GM12878 (cell line): ENCODE results near the gene RPS6KA2. TPM values are rescaled to one million over a fixed set of nuclear protein-coding genes. Genes with fewer than 3 reads are reported as not detected.

Source experiments
- ATAC-seq: fragments of 200-7000 bp; cut with Tn5 transposase; 3 replicates; pipeline ENCODE4 v1.9.1; 2020; ENCODE audit warnings: mild to moderate bottlenecking, moderate library complexity
- BruUV-seq: library from RNA; stranded (reverse); fragments of 400-500 nt; replicated peaks from 2 replicates; lab custom pipeline; 2021; lab: Mats Ljungman, UMichigan
- CTCF ChIA-PET: fragments of 300-600 bp; sonication (Branson Sonifier 250); formaldehyde crosslinking; extraction: SDS; loops from one replicate; lab custom pipeline; 2021; ENCODE audit warnings: inconsistent platforms; lab: Yijun Ruan, JAX
- POLR2A ChIA-PET: fragments of 350-600 bp; formaldehyde crosslinking; extraction: SDS; loops from one replicate; lab custom pipeline; 2021; ENCODE audit warnings: inconsistent platforms; lab: Charles Lee
- RAD21 ChIA-PET: fragments of 300-600 bp; sonication (Branson Sonifier 250); formaldehyde crosslinking; loops from one replicate; lab custom pipeline; 2023; ENCODE audit warnings: antibody characterized with exemption; ENCODE audit not compliant: unreplicated experiment; lab: Charles Lee
- SMC1A ChIA-PET: fragments of 300-600 bp; sonication (Branson Sonifier 250); formaldehyde crosslinking; loops from one replicate; lab custom pipeline; 2023; ENCODE audit not compliant: unreplicated experiment, uncharacterized antibody; lab: Charles Lee
- DNase-seq: peaks from one replicate; pipeline ENCODE4 v3.0.0-alpha.2; 2011; ENCODE audit warnings: low read depth, low spot score
- FAIRE-seq: peaks from 3 replicates; lab custom pipeline; 2011; peaks lifted over from hg19 to GRCh38; lab: Jason Lieb, UNC
- H2AFZ ChIP-seq: 2 replicates; pipeline ENCODE4 v1.6.0; 2011; ENCODE audit warnings: low read depth, low read length, control low read depth; ENCODE audit not compliant: control insufficient read depth
- H3K27ac ChIP-seq: 2 replicates; pipeline ENCODE4 v1.5.1; 2011; ENCODE audit warnings: control low read depth; ENCODE audit not compliant: control insufficient read depth, insufficient read depth
- H3K27me3 ChIP-seq, 2 experiments: replicated peaks in 1 of 2; 2 replicates each; pipeline versions ENCODE4 v1.6.0 to v1.6.1; 2011; ENCODE audit warnings: low read length in 1 of 2; ENCODE audit not compliant: control insufficient read depth in 2 of 2, insufficient read depth in 2 of 2
- H3K36me3 ChIP-seq, 2 experiments: 2 replicates each; pipeline ENCODE4 v1.5.1; 2011; ENCODE audit warnings: low read length in 1 of 2; ENCODE audit not compliant: control insufficient read depth in 2 of 2, insufficient read depth in 2 of 2
- H3K4me1 ChIP-seq: 2 replicates; pipeline ENCODE4 v1.6.1; 2011; ENCODE audit warnings: mild to moderate bottlenecking, low read length, moderate library complexity, mixed read lengths; ENCODE audit not compliant: control insufficient read depth, insufficient read depth
- H3K4me2 ChIP-seq: 2 replicates; pipeline ENCODE4 v1.6.0; 2011; ENCODE audit warnings: control low read depth; ENCODE audit not compliant: control insufficient read depth, insufficient read depth
- H3K4me3 ChIP-seq: fragments of 200-600 bp; sonication (generic); 2 replicates; pipeline ENCODE4 v1.5.1; 2016
- H3K79me2 ChIP-seq: 2 replicates; pipeline ENCODE4 v1.6.0; 2011; ENCODE audit warnings: low read length; ENCODE audit not compliant: control insufficient read depth, insufficient read depth
- H3K9ac ChIP-seq: 2 replicates; pipeline ENCODE4 v1.8.0; 2011; ENCODE audit warnings: low read length, control low read depth, mixed read lengths; ENCODE audit not compliant: control insufficient read depth, insufficient read depth
- H3K9me3 ChIP-seq: replicated peaks from 3 replicates; pipeline ENCODE4 v1.5.1; 2011; ENCODE audit warnings: mild to moderate bottlenecking, low read length; ENCODE audit not compliant: control insufficient read depth, insufficient read depth
- H4K20me1 ChIP-seq: 2 replicates; pipeline ENCODE4 v1.6.0; 2011; ENCODE audit not compliant: control insufficient read depth, insufficient read depth
- BACH1 ChIP-seq: fragments of 450-650 bp; IDR thresholded peaks from 2 replicates; pipeline ENCODE4 v1.6.1; 2017; ENCODE audit warnings: mild to moderate bottlenecking, borderline replicate concordance
- CBX5 ChIP-seq: sonication (generic); IDR thresholded peaks from 2 replicates; pipeline ENCODE4 v1.6.1; 2016; ENCODE audit warnings: low read depth, moderate library complexity, mild to moderate bottlenecking, inconsistent platforms
- CREB1 ChIP-seq: IDR thresholded peaks from 2 replicates; pipeline ENCODE4 v1.6.1; 2012; ENCODE audit warnings: low read depth, mild to moderate bottlenecking, inconsistent platforms
- NBN ChIP-seq: fragments of 450-650 bp; IDR thresholded peaks from 2 replicates; pipeline ENCODE4 v1.6.1; 2016
- NR2C2 ChIP-seq: IDR thresholded peaks from 2 replicates; pipeline ENCODE4 v1.6.1; 2011; ENCODE audit warnings: borderline replicate concordance, low read depth; ENCODE audit not compliant: control insufficient read depth, insufficient read length
- RAD21 ChIP-seq: IDR thresholded peaks from 2 replicates; pipeline ENCODE4 v1.6.1; 2011; ENCODE audit warnings: mild to moderate bottlenecking, low read depth, low read length, moderate library complexity; ENCODE audit not compliant: insufficient read depth
- RAD51 ChIP-seq: fragments of 450-650 bp; IDR thresholded peaks from 2 replicates; pipeline ENCODE4 v1.6.1; 2016; ENCODE audit warnings: moderate library complexity, mild to moderate bottlenecking, inconsistent platforms
- SP1 ChIP-seq: IDR thresholded peaks from one replicate; pipeline ENCODE4 v1.6.1; 2011; ENCODE audit warnings: low read depth, low read length
- TAF1 ChIP-seq: IDR thresholded peaks from 2 replicates; pipeline ENCODE4 v1.6.1; 2011; ENCODE audit warnings: mild to moderate bottlenecking, low read depth, low read length, borderline replicate concordance
- TCF12 ChIP-seq: IDR thresholded peaks from 2 replicates; pipeline ENCODE4 v1.6.1; 2011; ENCODE audit warnings: low read depth, mild to moderate bottlenecking, low read length
- YBX1 ChIP-seq: fragments of 450-650 bp; IDR thresholded peaks from 2 replicates; pipeline ENCODE4 v1.6.1; 2016; ENCODE audit warnings: antibody characterized with exemption
- WGBS: methylation state at CpG from one replicate; pipeline ENCODE4 v1.1.6; 2016; ENCODE audit warnings: low lambda C conversion rate; ENCODE audit not compliant: insufficient replicate concordance, insufficient coverage; ENCODE audit errors: missing lambda C conversion rate; 5-methylcytosine and 5-hydroxymethylcytosine counted together
- in situ Hi-C: fragments of 300-500 bp; cut with MboI; formaldehyde crosslinking; loops from 9 replicates; pipeline ENCODE4 v1.14.3; 2018; ENCODE audit warnings: mixed read lengths
- intact Hi-C: fragments of 100-400 bp; cut with micrococcal nuclease; formaldehyde crosslinking; loops from one replicate; pipeline ENCODE4 v1.14.2; 2022; ENCODE audit not compliant: unreplicated experiment
- polyA plus RNA-seq, 11 experiments: library from polyadenylated mRNA; depleted of rRNA in 4 of 11; unstranded in 6 of 11; stranded (reverse) in 5 of 11; fragments of >200 nt; fragmentation: Nextera tagmentation in 4 of 11; fragmentation: Illumina TruSeq in 1 of 11; extraction: Ambion mirVana in 4 of 11; extraction: Trizol in 1 of 11; gene quantifications; 1 replicate in 1 of 11; 2 replicates in 10 of 11; pipeline versions ENCODE4 v1.2.1 to v1.2.3, GENCODE V29; 2011 to 2016; ENCODE audit warnings: inconsistent platforms in 2 of 11, missing spikeins in 2 of 11, low read depth in 1 of 11
- total RNA-seq, 4 experiments: library from RNA; depleted of rRNA in 3 of 4; stranded (reverse); fragments of >200 nt in 3 of 4; fragmentation: Illumina TruSeq in 1 of 4; extraction: Trizol in 1 of 4; gene quantifications; 2 replicates each; pipeline versions ENCODE4 v1.2.1 to v1.2.3, GENCODE V29; 2013 to 2021
- TF ChIP-seq, protein P1 (sequence below): fragments of 450-650 bp; conservative IDR thresholded peaks from 2 replicates; pipeline ENCODE4 v1.6.1; 2017; ENCODE audit warnings: mild to moderate bottlenecking, moderate library complexity
- TF ChIP-seq, protein P2 (sequence below): IDR thresholded peaks from 2 replicates; pipeline ENCODE4 v1.6.1; 2011; ENCODE audit warnings: low read depth, mild to moderate bottlenecking, low read length, moderate library complexity, borderline replicate concordance; ENCODE audit errors: extremely low read depth

Gene RPS6KA2
- total and polyA plus RNA-seq, 10 of the 15 experiments (the other 5 are each of a cell fraction or from before 2014, with no cell fraction given) = 0.02 to 1.0 (median 0.22) TPM; not detected in 1

DNA sequence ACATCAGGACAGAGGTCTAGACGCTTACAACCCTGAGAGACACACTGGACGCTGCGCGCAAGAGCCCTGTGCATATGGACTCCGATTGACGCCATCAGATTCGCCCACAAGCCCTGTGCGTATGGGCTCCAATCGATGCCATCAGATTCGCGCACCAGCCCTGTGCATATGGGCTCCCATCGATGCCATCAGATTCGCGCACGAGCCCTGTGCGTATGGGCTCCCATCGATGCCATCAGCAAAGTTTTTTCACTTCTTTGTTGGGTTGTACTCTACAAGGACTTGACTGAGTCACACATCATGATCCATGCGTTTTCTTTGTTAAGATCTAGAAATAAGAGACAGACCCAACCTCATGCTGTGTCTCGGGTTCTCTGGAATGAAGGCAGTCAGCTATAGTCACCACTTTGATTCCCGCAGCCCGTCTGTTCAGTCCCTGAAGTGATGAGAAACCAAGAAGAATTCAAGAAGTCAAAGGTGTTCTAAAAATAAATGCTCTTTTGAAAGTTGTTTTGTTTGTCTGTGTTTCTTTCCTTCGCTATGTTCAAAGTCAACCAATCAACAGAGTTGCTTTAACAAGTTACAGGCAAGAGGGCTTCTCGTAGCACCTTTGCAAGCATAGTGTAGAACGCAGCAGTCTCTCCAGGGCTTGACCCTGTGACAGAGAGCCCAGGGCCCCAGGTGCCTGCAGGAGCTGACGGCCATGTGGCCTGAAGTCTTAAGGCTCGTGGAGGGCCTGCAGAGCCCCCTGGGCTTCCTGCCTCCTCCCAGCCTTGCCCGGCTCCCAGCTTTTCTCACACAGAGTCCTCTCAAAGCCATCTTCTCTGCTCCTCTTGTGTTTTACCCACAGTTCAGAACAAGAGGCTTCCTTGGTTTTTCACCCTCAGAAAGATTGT is 7.9 kb downstream of the RPS6KA2 start:
- Histone ChIP-seq H3K27me3 (no peaks in the 10 kb centered on the region; a peak in 1 of 4 replicates), H3K79me2 (no peaks in the 10 kb centered on the region; the same call in 1 of the 2 replicates), H3K4me1 (no peaks in the 10 kb centered on the region), H3K4me2 (no peak overlapping the region), H4K20me1 (no peaks in the 10 kb centered on the region; the same call in 1 of the 2 replicates), H3K27ac (no peak overlapping the region), H3K9me3 (no peaks in the 10 kb centered on the region), H2AFZ (no peak overlapping the region), H3K4me3 (no peak overlapping the region), H3K9ac (no peak overlapping the region), H3K36me3 (no peaks in the 10 kb centered on the region)
- ChIA-PET SMC1A (no interaction called here), CTCF (no interaction called here), POLR2A (no interaction called here), RAD21 (no interaction called here)
- WGBS = 67% methylated on average over 27 of the region's 27 CpGs
- no TSS peak for BruUV-seq
- FAIRE-seq = no peak
- intact Hi-C loops (no loop called here), in situ Hi-C loops (no loop called here)
- ATAC-seq = no peak
- DNase-seq = no peak
- TF ChIP-seq, protein P1, sequence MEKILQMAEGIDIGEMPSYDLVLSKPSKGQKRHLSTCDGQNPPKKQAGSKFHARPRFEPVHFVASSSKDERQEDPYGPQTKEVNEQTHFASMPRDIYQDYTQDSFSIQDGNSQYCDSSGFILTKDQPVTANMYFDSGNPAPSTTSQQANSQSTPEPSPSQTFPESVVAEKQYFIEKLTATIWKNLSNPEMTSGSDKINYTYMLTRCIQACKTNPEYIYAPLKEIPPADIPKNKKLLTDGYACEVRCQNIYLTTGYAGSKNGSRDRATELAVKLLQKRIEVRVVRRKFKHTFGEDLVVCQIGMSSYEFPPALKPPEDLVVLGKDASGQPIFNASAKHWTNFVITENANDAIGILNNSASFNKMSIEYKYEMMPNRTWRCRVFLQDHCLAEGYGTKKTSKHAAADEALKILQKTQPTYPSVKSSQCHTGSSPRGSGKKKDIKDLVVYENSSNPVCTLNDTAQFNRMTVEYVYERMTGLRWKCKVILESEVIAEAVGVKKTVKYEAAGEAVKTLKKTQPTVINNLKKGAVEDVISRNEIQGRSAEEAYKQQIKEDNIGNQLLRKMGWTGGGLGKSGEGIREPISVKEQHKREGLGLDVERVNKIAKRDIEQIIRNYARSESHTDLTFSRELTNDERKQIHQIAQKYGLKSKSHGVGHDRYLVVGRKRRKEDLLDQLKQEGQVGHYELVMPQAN = no peak
- TF ChIP-seq BACH1 = no peak

DNA sequence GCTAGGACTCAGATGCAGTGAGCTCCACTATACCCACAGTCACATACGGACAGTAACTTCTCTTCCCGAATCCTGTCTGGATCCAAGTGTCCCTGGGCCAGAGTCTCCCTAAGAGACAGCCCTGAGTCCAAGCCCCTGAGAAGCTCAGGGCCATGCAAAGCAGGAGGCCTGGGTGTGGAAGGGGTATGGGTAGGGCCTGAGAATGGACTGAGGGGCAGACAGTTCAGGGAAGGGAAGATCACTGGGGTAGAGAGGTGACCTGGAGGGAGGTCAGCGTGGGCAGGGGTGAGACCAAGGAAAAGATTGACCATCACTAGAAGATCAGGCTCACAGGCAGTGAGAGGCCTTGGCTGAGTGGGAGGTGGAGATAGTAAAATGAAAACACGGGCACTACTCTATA is 8.8 kb downstream of the RPS6KA2 start:
- Histone ChIP-seq H3K9me3 (no peaks in the 10 kb centered on the region), H3K27me3 (no peaks in the 10 kb centered on the region; a peak in 1 of 4 replicates), H3K4me1 (no peaks in the 10 kb centered on the region), H3K4me2 (no peak overlapping the region), H3K36me3 (no peaks in the 10 kb centered on the region), H2AFZ (no peak overlapping the region), H3K27ac (no peak overlapping the region), H3K9ac (no peak overlapping the region), H4K20me1 (no peaks in the 10 kb centered on the region; the same call in 1 of the 2 replicates), H3K79me2 (no peaks in the 10 kb centered on the region), H3K4me3 (no peak overlapping the region)
- RAD21 ChIA-PET = no interaction called here
- no peak for ATAC-seq
- SMC1A ChIA-PET = no interaction called here
- no peak for DNase-seq
- FAIRE-seq = no peak
- no TSS peak for BruUV-seq
- POLR2A ChIA-PET = no interaction called here
- in situ Hi-C loops (no loop called here), intact Hi-C loops (no loop called here)
- CTCF ChIA-PET = no interaction called here
- WGBS = 54% methylated on average over 4 of the region's 4 CpGs
- no peak for TF ChIP-seq SP1
- TF ChIP-seq RAD51 = no peak
- no peak for TF ChIP-seq NR2C2
- TF ChIP-seq TAF1 = no peak
- TF ChIP-seq TCF12 = no peak
- TF ChIP-seq CBX5 = no peak
- TF ChIP-seq BACH1 = no peak
- TF ChIP-seq YBX1 = no peak
- TF ChIP-seq CREB1 = no peak
- no peak for TF ChIP-seq RAD21
- TF ChIP-seq, protein P2, sequence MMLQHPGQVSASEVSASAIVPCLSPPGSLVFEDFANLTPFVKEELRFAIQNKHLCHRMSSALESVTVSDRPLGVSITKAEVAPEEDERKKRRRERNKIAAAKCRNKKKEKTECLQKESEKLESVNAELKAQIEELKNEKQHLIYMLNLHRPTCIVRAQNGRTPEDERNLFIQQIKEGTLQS = no peak
- TF ChIP-seq NBN = no peak
